ENCODE results near the gene NAA80. TPM values are rescaled to one million over a fixed set of nuclear protein-coding genes. Genes with fewer than 3 reads are reported as not detected.

NAA80 gene
- total RNA-seq, 1 experiment from 2014 or later: 6.0 TPM

DNA sequence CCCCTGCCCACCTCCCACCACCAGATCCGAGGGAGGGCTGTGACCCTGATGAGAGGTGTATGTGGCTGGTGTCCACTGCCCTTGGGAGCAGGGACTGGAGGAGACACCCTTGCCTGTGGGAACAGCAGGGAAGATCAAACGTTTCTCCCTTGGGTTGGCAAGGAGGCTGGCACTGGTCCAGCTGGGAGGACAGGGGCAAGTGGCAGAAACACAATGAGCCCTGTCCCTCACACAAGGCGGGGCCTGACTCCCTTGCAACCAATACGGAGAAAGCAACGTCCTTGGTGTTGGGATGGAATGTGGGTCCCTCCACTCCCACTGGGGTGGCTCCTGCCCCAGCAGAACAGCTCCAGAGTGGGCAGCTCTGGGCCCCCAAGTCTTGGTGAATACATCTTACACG is 18.1 kb upstream of the NAA80 start:
- H3K27me3 ChIP-seq (ENCODE audit: insufficient read depth, low read length): no peaks in the 10 kb centered on the region
- H3K27ac ChIP-seq (ENCODE audit: insufficient read length, low read depth, low read length): no peak overlapping the region
- Mint-ChIP-seq H3K27ac (0 out of 7 replicates have a peak overlapping the region, but pooled peaks of 1 of the 3 experiments have one; percentile 28), H3K9me3 (peaks cover 5 to 7% of the 10 kb centered on the region in 2 experiments), H3K36me3 (ENCODE audit: insufficient read depth in 1 of 3, low read depth in 3 of 3) (peaks cover 48 to 57% (median 56%) of the 10 kb centered on the region in 3 experiments), H3K4me1 (peaks cover 15 to 30% of the 10 kb centered on the region in 2 experiments), H3K27me3 (ENCODE audit: low read depth) (no peaks in the 10 kb centered on the region), H3K4me3 (no peak overlapping the region)
- WGBS (ENCODE audit: extremely low coverage, insufficient read length, low lambda C conversion rate): no CpG with 5 or more reads among the region's 6 CpGs
- no peak overlapping the region for H4K91ac ChIP-seq (ENCODE audit: insufficient read length, low read depth, low read length)
- H3K4ac ChIP-seq (ENCODE audit: low read depth, low read length): no peak overlapping the region
- no peak overlapping the region for H2BK12ac ChIP-seq (ENCODE audit: insufficient read length, low read depth, low read length)
- no peak overlapping the region for H3K56ac ChIP-seq (ENCODE audit: insufficient read length, low read depth, low read length)
- no peaks in the 10 kb centered on the region for H4K20me1 ChIP-seq (ENCODE audit: control insufficient read depth, insufficient read depth, insufficient read length)
- H2BK20ac ChIP-seq (ENCODE audit: low read depth, low read length, poor library complexity, severe bottlenecking): no peak overlapping the region
- no peak overlapping the region for H3K4me2 ChIP-seq (ENCODE audit: insufficient read depth, insufficient read length, low read length)
- H3K23ac ChIP-seq (ENCODE audit: insufficient read length, low read depth, low read length): no peak overlapping the region
- H3K14ac ChIP-seq (ENCODE audit: insufficient read depth, low read length): no peak overlapping the region
- no peaks in the 10 kb centered on the region for H3K9me3 ChIP-seq (ENCODE audit: control insufficient read depth, low read depth, low read length)
- no peak overlapping the region for H4K8ac ChIP-seq (replicated peaks; ENCODE audit: insufficient read length, low read depth, low read length)
- H2AFZ ChIP-seq (ENCODE audit: low read length): no peak overlapping the region
- H2AK5ac ChIP-seq (ENCODE audit: insufficient read length, low read length): no peak overlapping the region
- peaks cover 7% of the 10 kb centered on the region for H3K23me2 ChIP-seq (ENCODE audit: insufficient read length, low read depth, low read length, poor library complexity, severe bottlenecking)
- H2BK5ac ChIP-seq (ENCODE audit: insufficient read length, low read length): no peak overlapping the region
- H2BK120ac ChIP-seq (ENCODE audit: low read depth, low read length, poor library complexity, severe bottlenecking): no peak overlapping the region
- H3K79me2 ChIP-seq (ENCODE audit: insufficient read depth, low read length): peaks cover 5% of the 10 kb centered on the region; the same call in 1 of the 2 replicates
- no peak overlapping the region for H3K9ac ChIP-seq (ENCODE audit: extremely low read depth, insufficient read length, low read length)
- TF ChIP-seq CTCF (conservative IDR thresholded peaks at IDR 0.05): no peak
- no peak for DNase-seq
- no peaks in the 10 kb centered on the region; the same call in 1 of the 2 replicates for H3K4me1 ChIP-seq (ENCODE audit: insufficient read depth, low read length)
- H3K79me1 ChIP-seq (ENCODE audit: insufficient read depth, low read depth, low read length, poor library complexity, severe bottlenecking): no peaks in the 10 kb centered on the region
- no peak overlapping the region for H2BK15ac ChIP-seq (ENCODE audit: low read depth, low read length)
- no peak overlapping the region for H3T11ph ChIP-seq (ENCODE audit: low read length)
- no peak overlapping the region for H4K5ac ChIP-seq (ENCODE audit: insufficient read length, low read depth, low read length)
- no peak overlapping the region for H3K18ac ChIP-seq (ENCODE audit: insufficient read length, low read depth, low read length)

All from H9 (cell line).